Stimulated activated CD8-positive, alpha-beta memory T cell treated with anti-CD3 and anti-CD28 coated beads, Interleukin-4, amount 100 ng/mL, for 4 hours (primary cell): ENCODE data around the gene ADAMTSL1.

Source experiments
- DNase-seq, 2 donors: peaks; one replicate each; pipeline ENCODE4 v3.0.0-alpha.2; 2020; ENCODE audit warnings: low read depth in 2 of 2, low spot score in 1 of 2

Gene ADAMTSL1

DNA sequence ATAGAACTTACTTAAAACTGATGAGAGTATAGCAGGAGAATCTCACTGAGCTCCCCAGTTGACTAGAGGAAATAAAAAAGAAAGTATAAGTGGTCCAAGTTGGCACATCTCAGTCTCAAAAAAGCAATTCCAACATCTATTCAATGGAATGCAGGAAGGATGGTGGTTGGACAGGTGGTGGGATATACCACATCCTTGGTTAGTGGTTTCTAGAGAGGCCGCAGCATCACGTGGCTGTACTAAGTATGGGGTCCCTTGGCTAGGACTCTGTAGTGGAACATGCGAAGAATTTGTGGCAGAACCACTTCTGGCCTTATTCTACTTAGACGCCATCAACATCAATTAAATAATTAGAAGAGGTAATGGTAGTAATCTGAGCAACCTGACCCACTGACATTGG, 326.6 kb downstream of the ADAMTSL1 start:
- DNase-seq: no peak

DNA sequence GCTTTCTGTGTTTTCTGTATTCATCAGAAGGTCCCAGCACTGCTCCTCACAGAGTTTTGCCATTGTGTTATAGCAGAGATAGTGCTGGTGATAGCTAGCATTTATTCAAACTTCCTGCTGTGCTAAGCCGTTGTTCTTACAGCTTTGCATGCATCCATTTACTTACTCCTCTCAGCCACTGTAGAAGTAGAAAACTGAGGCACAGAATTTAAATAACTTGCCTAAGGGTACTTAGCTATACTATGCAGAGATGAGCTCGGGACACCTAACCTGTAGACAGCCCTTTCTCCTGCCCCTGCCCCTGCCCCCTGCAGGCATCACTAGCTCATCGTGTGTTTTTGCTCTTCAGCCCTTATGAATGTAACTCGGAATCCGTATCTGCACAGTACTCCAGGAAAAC, 331.4 kb downstream of the ADAMTSL1 start:
- DNase-seq: no peak

DNA sequence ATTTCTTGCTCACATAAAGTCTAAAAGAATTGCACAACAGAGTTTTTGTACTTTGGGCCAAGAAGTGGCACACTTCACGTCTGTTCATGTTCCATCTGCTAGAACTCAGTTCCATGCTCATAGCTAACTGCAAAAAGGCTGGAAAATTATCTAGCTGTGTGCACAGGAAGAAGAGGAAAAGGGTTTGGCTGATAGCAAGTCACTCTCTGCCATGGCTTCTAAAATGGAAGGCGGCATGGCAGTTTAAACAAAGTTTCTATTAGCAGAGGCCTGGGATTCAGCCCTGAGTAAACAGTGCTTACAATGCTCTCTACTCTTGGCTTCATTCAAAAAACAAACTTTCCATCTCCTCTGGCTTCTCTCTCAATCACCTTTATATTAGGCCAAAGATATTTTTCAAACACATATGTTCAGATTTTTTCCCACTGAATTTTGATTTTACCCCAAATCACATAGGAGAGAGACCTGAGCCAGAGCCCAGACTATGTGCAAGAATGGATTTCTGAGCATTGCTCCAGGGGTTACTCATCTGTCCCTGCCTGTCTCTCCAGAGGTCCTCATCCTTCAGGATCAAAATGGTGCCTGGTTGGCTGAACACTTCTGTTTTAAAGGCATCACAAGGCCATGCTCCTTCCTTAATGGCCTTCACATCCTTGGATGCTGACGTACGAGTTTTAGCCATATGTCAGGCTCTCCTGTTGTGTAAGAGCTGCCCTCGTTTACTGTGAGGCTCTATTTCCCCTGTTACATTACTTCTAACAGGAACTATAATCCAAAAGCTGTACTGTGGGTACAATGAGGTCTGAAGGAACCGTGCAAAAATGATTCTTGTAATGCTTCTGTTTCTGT, 332.5 kb downstream of the ADAMTSL1 start:
- no peak for DNase-seq

DNA sequence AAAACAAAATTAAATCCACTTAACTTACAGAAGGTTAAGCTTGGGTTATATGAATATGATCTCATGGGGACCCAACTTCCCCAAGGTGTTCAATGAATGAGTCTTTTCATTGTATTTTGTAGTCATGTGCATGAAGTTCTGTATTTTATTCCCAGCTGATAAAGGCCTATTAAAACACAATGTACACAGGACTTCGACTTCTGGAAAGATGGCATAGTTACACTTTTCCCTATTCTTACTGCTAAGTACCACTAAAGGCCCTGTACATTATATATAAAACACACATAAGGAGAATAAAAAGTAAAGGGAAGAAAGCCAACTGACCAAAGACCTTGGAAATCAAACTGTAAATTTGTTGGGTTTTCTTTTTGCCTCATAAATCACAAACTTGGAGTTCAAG, 336.6 kb downstream of the ADAMTSL1 start:
- DNase-seq: no peak

DNA sequence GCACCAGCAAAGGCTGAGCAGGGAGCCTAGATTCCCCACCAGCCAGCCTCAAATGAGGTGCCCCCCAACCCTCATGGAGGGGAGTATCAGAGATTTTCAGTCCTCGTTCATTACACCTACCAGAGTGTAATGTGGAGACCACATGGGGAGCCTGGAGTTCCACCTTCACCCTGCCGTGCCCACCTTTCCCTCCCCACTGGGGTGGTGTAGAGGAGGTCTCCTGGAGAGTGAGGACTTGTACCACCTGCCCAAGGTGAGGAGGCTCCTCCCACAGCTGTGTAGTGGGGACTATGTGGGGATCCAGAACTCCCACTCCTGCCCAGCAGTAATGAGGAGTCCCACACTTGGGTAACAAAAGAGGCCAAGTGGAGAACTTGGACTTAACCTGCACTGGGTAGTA, 337.2 kb downstream of the ADAMTSL1 start:
- no peak for DNase-seq

DNA sequence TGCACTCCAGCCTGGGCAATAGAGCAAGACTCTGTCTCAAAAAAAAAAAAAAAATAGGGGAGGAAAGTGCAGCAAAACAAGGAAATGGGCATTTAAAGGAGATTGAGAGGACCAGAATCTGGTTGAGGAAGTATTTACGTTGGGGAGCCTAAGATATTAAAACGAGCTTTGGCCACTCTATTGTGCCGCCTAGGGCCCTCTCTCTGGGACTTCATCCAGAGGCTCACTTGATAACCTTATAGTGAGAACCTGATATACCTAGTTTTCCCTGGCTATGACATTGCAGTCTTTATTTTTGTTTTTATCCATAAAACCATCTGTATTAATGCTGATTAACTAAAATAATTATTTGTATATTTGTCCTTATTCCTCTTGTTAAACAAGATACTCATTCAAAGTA, 345.5 kb downstream of the ADAMTSL1 start:
- no peak for DNase-seq

DNA sequence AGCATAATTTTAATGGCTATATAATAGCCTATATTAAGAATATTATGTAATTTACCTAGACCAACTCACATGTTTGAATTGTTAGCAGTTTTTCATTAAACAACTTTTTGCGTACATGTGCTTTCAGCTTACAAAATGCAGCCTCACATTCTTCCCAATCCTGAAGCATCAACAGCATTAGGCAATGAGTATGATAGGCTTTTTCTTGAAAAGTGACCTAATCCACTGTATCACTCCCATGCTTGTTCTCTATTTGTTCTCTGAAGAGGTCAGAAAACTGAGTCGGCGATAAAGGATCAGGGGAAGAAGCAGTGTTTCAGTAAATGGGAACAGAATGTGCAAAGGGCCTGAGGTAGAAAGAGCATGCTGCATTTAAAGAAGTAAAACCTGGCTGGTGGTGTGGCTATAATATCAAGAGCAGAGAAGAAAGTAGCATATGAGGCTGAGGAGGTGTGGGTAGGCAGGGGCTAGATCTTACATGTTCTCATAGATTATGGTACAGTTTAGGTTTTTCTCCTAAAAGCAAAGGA, 346.7 kb downstream of the ADAMTSL1 start:
- no peak for DNase-seq

DNA sequence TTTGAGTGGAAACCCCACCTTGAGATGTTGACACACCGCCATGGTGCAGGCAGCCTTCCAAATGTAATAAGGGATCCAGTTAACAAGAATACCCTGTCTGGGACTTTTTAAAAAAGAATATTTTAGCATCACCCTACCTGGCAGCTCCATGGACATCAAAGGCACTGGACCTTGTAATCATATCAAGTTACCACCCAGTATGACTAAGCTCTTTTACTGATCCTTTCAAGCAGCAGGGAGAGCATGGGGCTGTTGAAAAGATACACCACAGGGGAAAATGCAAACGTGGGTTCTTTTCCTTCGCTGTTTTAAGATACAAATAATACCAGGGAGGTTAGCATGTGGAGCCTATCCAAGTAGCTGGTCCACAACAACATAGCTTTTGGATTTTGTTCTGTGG, 347.8 kb downstream of the ADAMTSL1 start:
- DNase-seq: no peak

DNA sequence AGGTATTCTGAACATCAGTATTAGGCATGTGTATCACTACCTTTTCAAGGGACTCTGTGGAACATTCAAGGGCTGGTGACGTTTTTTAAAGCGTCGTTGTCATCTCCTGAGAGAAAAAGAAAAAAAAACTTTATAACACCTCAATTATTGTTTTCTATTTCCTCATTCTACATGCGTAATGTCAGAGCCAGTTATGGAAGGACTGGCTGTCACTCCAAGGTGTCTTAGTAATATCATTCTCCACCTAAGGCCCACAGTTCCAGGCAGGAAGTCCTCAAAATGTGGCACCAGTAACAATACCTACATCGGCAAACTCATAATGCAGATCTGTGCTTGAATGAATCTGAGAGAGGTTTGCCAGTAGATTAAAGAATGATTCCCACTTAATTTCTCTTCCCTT, 348.9 kb downstream of the ADAMTSL1 start:
- DNase-seq: no peak

DNA sequence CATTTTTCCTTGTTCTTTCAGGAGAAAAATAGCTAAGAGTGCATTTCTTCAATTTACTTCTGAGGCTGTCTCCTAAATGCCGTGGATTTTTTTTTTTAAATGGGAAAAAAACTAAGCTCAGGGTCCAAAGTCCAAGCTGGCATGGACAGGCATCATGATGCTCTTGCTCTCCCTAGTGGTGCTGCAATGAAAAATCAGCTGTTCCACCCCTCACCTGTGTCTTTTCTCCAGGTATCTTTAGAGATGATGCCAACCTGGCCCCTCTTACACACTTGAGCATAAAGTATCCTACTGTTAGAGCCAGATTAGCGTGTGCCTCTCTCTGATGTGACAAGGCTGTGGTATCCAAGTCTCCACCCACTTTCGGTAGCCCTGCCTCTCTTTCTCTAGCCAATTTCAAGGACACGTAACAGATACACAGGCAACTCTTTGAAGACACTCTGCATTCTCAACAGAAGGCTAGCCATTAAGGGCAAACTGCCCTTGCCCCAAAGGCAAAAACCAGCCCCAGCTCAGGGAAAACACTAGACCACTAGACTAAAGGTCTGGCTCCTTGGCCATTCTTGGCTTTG, 350.2 kb downstream of the ADAMTSL1 start:
- no peak for DNase-seq

DNA sequence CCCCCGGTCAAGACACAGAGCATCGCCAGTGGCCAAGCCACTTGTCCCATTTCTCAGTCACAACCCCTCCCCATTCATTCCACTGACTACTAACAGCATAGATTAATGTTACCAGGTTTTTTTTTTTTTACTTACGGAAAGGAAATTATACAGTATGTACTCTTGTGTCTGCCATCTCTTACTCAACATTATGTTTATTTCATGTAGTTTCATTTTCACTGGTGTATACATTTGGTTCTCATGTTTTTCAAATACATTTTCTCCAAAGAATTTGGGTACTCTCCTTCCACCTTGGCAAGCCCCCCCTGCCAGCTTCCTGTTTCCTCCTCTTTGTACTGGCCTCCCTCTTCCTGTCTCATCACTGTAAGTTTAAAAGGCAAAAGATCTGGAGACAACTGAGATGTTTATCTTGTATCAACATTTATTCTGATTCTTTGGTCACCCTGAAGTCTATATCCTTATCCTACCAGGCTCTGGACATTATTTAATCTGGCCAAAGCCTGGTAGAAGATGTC, 351.8 kb downstream of the ADAMTSL1 start:
- DNase-seq: no peak

DNA sequence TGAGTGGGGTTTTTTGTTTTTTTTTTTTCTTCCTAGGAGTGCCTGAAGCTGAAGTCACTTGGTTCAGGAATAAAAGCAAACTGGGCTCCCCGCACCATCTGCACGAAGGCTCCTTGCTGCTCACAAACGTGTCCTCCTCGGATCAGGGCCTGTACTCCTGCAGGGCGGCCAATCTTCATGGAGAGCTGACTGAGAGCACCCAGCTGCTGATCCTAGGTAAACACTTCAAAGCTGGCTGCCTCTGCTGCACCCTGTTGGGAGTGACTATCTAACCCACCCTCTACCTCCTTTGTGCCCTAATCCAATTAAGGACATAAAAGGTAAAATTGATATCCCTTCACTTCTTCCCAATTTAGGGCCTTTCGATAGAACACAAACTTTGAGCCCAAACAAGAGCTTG, 352.3 kb downstream of the ADAMTSL1 start:
- DNase-seq: no peak

DNA sequence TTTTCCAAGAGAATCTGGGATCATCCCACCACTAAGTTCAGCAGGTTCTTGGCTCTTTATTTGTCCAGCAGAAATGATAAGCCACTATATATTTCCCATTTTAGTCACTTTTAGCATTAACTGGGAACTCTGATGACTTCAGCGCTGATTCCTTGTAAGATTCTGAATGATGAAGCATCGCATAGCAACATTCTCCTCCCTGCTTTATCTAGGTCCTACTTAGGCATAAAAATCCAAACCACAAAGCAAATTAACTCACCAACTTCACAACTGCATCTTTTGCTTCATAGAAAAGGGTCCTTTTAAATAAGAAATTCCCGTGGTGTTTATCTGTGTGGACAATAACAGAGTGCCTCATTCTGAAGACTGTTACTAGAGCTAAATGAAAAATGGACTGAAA, 355.1 kb downstream of the ADAMTSL1 start:
- DNase-seq: no peak

DNA sequence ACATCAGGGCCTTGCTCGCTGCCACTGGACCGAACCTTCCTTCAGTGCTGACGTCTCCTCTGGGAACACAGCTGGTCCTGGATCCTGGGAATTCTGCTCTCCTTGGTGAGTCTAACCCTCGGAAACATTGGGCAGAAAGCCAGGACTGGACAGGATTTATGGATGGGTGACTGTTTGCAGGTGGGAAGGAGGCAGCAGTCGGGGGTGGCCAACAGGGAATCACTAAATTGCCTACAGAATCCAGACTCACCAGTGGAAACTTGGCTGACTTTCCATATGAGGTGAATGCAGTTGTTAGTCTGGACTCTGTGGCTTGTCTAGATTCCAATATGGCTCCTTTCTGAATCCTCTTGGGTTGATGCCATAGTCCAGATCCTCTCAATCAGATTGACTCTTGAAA, 355.9 kb downstream of the ADAMTSL1 start:
- no peak for DNase-seq

DNA sequence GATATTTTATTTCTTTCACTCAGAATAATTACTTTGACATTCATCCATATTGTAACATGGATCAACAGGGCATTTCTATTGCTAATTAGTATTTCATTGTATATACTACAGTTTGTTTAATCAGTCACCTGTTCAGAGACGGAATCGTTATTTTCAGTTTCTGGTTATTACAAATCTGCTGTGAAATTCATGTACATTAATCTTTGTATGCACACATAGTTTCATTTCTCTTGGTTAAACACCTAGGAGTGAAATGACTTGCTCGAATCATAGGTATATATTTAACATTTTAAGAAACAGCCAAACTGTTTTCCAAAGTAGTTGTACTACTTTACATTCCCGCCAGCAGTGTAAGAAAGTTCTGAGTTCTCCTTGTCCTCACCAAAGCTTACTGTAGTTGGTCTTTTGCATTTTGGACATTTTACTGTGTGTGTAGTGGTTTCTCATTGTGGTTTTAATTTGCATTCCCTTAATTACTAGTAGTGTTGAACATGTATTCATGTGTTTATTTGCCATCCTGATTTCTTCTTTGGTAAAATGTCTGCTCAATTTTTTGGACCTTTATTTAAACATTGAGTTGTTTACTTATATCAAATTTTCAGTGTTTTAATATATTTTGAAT, 360.9 kb downstream of the ADAMTSL1 start:
- no peak for DNase-seq

DNA sequence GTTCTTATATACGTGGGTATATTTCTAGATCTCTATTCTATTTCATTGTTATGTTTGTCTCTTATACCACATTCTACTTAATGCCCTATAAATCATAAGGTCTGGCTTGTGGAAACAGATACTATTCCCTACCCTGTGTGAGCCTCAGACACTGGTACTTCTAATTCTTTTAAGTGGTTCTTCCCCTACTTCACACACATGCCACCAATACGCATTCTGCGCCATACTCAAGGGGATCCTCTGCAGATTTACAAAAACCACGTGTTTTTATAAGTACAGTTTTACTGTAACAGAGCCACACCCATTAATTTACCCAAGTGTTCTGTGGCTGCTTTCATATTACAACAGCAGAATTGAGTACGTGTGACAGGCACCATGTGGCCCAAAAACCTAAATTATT, 363.4 kb downstream of the ADAMTSL1 start:
- no peak for DNase-seq

DNA sequence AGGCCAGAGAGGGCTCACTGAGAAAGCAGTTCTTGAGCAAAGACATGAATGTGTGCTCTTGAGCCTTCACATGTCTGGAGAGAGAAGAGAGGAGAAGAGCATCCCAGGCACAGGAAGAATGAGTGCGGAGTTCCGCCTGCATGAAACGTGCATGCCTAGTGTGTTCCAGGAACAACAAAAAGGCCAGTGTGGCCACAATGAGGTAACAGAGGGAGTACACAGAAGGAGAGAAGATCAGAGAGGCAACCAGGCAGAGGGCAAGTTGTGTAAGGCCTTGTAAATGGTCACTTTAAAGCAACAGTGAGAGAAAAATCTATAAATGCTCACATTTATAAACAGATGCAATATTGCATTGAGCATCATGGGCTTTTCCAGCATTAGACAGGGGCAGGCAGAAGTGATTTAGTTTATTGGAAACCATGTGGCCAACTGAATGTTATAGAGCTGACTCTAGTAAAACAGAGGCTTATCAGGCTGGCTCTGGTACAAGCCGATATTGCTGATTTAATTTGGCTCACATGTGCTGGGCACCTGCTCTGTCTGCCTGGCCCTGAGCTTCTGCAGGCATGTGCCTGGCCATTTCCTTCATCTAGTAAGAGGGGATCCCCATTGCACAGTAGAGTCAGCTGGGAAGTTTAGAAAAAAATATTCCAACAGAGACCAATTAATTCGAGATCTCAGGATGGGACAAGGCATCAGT, 373.8 kb downstream of the ADAMTSL1 start:
- no peak for DNase-seq

DNA sequence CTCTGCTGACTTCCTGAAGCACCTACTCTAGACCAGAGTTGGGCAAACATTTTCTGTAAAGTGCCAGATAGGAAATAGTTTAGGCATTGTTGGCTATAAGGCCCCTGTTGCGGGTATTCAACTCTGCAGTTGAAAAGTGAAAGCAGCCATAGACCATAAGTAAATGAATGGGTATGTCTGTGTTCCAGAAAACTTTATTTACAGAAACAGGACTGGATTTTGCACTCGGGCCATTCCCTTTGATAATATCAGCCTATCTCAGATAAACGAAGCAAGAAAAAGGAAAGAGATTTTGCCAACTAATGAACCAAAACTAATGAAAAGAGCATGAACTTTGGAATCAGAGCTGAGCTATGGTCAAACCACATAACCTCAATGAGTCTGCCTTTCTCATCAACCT, 374.7 kb downstream of the ADAMTSL1 start:
- no peak for DNase-seq

DNA sequence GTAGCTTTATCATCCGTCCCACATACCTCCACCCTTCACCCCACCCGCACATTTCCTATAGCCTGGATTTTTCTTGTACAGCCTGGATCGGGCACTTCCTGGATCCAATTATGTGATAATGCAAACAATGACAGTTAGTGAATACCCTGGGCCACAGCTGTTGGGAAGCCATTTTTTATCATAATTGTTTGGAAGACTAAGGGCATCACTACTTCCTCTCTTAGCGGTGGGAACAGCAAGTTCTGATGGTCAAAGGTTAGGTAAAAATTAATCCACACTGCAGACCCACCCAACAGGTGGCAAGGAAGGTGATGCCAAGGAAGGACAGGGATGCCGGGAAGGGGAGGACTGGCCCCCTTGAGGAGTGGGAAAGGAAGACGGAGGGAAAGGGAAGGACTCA, 375.3 kb downstream of the ADAMTSL1 start:
- no peak for DNase-seq

DNA sequence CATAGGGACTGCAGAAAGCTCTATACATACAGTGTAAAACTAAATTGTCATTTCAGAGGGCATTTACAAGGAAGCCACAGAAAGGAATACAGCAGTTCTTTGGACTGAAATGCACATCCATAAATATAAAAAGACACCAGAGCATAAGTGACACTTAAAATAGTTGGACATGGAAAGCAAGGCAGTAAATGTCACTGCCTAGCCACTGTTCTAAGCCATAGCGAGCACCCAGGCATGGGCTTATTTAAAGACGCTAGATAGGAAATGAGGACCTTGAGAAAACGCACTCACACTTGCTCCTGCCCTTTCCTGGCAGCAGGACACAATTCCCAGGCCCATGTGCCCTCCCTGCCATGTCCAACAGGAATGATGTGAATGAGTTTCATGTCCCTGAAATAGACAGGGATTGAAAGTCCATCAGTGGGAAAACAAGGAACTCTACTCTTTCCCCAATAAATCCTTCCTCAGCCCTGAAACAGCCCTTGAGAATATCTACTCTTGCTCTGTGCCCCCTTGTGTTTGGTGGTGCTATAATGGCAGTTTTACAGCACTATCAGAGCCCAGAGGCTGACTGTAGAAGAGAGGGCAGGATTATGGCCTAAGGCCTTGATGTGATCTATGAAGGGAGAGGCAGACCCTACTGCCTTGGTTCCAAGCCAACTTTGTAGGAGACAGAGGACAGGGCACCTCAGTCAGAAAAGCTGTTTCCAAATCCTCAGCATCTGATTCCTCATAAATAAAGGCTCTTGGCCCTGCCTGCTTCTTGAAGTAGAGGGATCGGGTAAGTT, 376.1 kb downstream of the ADAMTSL1 start:
- DNase-seq: no peak
